HG02852 (cell line): ENCODE results near the gene RFX1.
"Not testable (repeated sequence)": the region's sequence is repeated elsewhere in the genome, so short reads cannot be mapped to it uniquely, and the experiment has no call there.

Experiments used
- ATAC-seq: cut with Tn5 transposase; IDR thresholded peaks from one replicate; pipeline ENCODE4 v1.9.1; 2021; ENCODE audit warnings: mild to moderate bottlenecking, moderate library complexity; ENCODE audit not compliant: unreplicated experiment

Gene RFX1

DNA sequence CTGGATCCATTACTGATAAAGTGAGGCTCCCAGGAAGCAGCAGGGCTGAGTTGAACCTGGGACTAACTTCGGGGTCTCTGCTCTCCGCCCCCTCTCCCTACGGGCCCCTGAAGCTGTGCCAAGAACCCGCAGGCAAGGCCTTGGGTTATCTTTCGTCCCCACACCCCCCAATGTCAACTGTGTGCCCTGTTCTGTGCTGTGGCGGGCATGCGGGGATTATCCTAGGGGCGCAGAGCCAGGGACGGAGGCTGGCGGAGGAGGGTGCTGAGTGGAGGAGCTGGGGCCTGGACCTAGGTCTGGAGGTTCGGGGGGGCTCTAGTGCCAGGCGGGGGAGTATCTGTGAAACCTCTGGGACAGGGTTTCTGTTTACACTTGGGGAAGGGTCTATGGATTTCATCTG is 26.4 kb downstream of the RFX1 start:
- no peak for ATAC-seq

DNA sequence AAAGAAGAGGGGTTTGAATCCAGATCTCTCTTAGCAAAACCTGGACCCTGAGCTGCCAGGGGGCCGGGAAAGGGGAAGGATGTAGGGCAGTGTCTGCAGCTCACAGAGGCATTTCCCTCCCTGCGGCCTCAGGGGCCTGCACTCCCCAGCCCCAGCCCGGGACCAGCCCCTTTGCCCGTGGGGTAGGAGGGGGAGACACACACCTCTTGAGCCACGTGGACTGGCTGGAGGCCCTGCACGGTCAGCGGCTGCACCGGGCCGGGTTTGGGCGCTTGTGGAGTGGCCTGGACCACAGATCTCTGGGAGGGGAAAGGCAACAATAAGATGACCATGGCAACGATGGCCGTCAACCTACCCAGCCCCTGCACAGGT is 26.9 kb downstream of the RFX1 start:
- ATAC-seq: no peak

GRCh38 chr19:13978351-13979243 is 27.5 kb downstream of the RFX1 start:
- ATAC-seq: no peak

DNA sequence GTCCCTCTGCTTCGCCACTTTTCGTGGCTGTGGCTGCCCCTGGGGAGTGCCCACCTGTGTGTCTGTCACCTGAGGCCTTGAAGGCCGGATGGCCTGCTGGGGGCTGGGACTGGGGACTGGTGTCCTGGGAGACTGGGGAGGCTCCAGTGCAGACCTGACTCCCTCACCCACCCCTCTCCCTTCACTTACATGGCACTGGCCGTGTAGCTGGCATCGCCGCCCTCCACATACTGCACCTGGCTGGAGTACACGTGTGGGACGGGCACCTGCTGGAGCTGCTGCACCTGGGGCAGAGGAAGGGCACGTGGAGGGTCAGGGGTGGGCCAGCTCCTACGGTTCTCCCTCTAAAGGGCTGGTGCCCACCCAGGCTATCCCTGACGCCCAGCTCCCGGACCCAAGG is 28.3 kb downstream of the RFX1 start:
- ATAC-seq: no peak

GRCh38 chr19:13976446-13976845 is 29.7 kb downstream of the RFX1 start:
- no peak for ATAC-seq

- no peak for ATAC-seq
Measured at GRCh38 chr19:13975870-13976269, 30.2 kb downstream of the RFX1 start.

- ATAC-seq: no peak
Measured at GRCh38 chr19:13974073-13974472, 32.0 kb downstream of the RFX1 start.

GRCh38 chr19:13973479-13973878 is 32.6 kb downstream of the RFX1 start:
- ATAC-seq: not testable (repeated sequence)

- ATAC-seq: no peak
Measured at GRCh38 chr19:13972368-13973155, 33.6 kb downstream of the RFX1 start.

- ATAC-seq: not testable (repeated sequence)
Measured at GRCh38 chr19:13971868-13972267, 34.3 kb downstream of the RFX1 start.

GRCh38 chr19:13969897-13970296 is 36.2 kb downstream of the RFX1 start:
- ATAC-seq: no peak

- no peak for ATAC-seq
Measured at GRCh38 chr19:13968999-13969398, 37.1 kb downstream of the RFX1 start.

DNA sequence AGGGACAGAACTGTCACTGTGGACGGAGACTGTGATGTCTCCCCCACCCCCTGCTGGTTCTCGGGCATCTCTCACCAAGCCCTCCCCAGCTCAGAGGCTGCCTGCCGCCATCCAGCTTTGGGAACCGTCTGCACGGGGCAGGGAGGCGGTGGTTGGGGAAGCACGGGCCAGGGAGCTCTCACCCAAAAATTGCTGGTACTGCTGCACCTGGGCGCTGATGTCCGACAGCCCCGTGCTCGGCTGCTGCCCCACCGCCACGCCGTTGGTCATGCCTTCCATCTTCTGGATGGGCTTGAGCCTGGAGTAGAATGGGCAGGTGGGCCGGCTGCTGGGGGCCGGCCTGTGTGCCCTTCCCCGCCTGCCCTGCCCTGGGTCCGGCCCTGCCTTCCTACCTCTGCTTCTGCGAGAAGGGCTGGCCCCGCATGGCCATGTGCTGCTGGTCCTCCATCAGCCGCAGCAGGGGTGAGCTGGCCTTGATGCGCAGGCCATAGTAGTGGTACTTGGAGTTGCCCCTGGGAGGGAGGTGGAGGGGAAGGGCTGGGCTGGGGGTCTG is 37.7 kb downstream of the RFX1 start:
- no peak for ATAC-seq

DNA sequence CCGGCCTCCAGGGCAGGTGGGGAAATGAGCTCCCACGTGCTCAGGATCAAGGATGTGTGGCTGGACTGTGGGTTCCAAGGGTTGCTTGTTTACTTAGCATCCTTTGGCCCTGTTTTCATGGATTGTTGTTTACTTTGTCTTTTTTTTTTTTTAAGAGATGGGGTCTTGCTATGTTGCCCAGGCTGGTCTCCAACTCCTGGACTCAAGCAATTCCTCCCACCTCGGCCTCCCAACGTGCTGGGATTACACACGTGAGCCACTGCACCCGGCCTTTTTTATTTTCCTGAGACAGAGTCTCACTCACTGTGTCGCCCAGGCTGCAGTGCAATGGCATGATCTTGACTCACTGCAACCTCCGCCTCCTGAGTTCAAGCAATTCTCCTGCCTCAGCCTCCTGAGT is 38.9 kb downstream of the RFX1 start:
- ATAC-seq: not testable (repeated sequence)

GRCh38 chr19:13966684-13967128 is 39.4 kb downstream of the RFX1 start:
- no peak for ATAC-seq

DNA sequence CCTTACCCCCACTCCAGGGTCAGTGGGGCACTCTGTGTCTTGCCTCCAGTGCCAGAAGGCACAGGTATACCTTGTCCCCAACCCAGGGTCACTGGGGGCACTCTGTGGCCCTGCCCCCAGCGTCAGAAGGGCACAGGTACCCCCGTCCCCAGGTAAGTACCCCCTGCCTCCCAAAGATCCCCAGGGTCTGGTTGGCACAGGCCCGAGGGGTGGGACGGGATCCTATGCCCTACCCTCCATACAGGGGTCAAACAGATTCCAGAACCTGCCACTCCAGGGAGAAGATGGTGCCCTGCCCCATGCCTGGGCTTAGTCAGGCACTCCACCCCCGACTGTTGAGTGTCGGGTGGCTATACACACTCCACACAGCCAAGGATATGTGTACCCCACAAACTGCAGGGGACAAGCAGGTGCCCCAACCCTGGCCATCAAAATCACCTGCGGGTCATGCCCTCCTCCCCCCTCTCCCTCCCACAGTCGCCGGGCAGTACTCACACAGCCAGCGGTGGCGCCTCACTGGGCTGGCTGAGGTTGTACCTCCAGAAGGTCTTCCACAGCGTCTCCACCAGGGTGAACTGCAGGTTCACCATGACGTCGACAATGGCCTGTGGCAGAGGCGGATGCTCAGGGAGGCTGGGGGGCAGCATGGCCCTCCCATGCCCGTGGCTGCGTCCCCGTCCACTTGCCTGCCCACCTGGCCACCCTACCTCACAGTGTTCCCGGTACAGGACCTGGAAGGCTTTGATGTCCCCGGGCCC is 40.0 kb downstream of the RFX1 start:
- ATAC-seq: no peak

- ATAC-seq: no peak
Measured at GRCh38 chr19:13965377-13965896, 40.7 kb downstream of the RFX1 start.

DNA sequence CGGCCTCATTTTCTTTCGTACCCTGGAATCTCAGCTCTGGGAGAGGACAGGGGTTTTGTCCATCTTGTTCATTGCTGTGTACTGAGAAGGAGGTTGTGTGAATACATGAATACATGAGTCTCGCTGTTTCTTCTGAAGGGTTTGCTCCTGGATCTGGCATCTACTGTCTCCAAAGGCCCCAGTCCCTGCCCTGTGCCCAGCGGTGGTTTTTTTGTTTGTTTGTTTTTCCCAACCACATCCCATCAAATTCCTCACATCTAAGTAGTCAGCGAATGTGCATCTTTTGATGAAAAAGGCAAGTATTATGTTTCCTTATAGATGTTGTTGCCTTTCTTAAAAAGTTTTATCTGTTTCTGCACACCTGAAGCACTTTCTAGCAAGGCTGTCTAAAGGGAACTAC is 41.3 kb downstream of the RFX1 start:
- ATAC-seq: no peak

DNA sequence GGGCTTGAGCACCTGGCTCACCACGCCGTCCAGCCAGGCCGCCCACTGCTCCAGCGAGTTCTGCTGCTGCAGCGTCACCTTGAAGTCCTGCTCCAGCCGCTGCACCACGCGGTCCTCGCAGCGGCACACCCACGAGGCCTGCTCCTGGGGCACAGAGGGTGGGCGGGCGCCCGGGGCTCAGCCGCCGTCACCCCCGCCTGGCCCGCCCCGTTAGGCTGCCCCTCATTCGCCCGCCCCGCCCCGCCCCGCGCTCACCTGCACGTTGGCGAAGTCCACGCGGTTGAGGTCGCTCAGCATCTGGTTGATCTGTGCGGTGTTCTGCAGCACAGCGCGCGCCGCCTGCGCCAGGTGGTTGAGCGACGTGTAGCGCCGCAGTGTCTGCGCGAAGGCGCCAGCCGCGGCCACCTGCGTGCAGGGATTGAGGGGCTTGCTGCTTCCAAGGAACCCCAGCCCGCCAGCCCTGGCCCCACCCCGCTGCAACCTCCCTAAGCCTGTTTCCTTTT is 42.5 kb downstream of the RFX1 start:
- ATAC-seq: no peak
